NCI-H146 (cell line): Measurements from ENCODE around the gene CSN3.
"Not testable (repeated sequence)": the region's sequence is repeated elsewhere in the genome, so short reads cannot be mapped to it uniquely, and the experiment has no call there.

Source experiments
- DNase-seq: peaks from one replicate; lab custom pipeline; 2025; lab: John Stamatoyannopoulos, UW

CSN3 gene

GRCh38 chr4:70242297-70242696, at the start of gene CSN3:
Gene CSN3 (plus strand): TSS chr4:70242597. CDS start chr4:70244820, 2,223 bp downstream.
- DNase-seq, result not testable (repeated sequence)

- DNase-seq, result no peak
Measured at GRCh38 chr4:70192895-70193294, 49.5 kb upstream of the CSN3 start.

- DNase-seq, result no peak
Measured at GRCh38 chr4:70195425-70195824, 47.0 kb upstream of the CSN3 start, which contains the start of gene ODAM. Gene ODAM (plus strand): TSS chr4:70195725. CDS start chr4:70196544, 819 bp downstream.

- DNase-seq, result no peak
Measured at GRCh38 chr4:70196857-70197256, 45.5 kb upstream of the CSN3 start.

GRCh38 chr4:70197842-70198241, 44.6 kb upstream of the CSN3 start:
- no peak for DNase-seq

- no peak for DNase-seq
Measured at GRCh38 chr4:70203601-70204000, 38.8 kb upstream of the CSN3 start.

GRCh38 chr4:70212752-70213151, 29.6 kb upstream of the CSN3 start:
- DNase-seq, result not testable (repeated sequence)

- DNase-seq, result not testable (repeated sequence)
Measured at GRCh38 chr4:70216109-70216508, 26.3 kb upstream of the CSN3 start.

- DNase-seq, result not testable (repeated sequence)
Measured at GRCh38 chr4:70216550-70216949, 25.8 kb upstream of the CSN3 start.

- DNase-seq, result not testable (repeated sequence)
Measured at GRCh38 chr4:70221389-70221788, 21.0 kb upstream of the CSN3 start.

- DNase-seq, result not testable (repeated sequence)
Measured at GRCh38 chr4:70221818-70222217, 20.6 kb upstream of the CSN3 start.

- DNase-seq, result no peak
Measured at GRCh38 chr4:70225824-70226223, 16.6 kb upstream of the CSN3 start, which contains the start of gene FDCSP. Gene FDCSP (plus strand): TSS chr4:70226124. CDS start chr4:70231195, 5,071 bp downstream.

- no peak for DNase-seq
Measured at GRCh38 chr4:70236125-70236524, 6.3 kb upstream of the CSN3 start.

- no peak for DNase-seq
Measured at GRCh38 chr4:70239131-70239883, 3.1 kb upstream of the CSN3 start.

GRCh38 chr4:70239884-70240591, 2.4 kb upstream of the CSN3 start:
- DNase-seq, result no peak

GRCh38 chr4:70243091-70243490, 694 bp downstream of the CSN3 start:
- DNase-seq, result no peak

- no peak for DNase-seq
Measured at GRCh38 chr4:70251250-70251944, 9.0 kb downstream of the CSN3 start.

- DNase-seq, result no peak
Measured at GRCh38 chr4:70251945-70252277, 9.5 kb downstream of the CSN3 start.

- no peak for DNase-seq
Measured at GRCh38 chr4:70269674-70270073, 27.3 kb downstream of the CSN3 start.

- DNase-seq, result no peak
Measured at GRCh38 chr4:70277121-70277520, 34.7 kb downstream of the CSN3 start.

- DNase-seq, result no peak
Measured at GRCh38 chr4:70280567-70280966, 38.2 kb downstream of the CSN3 start.

GRCh38 chr4:70288651-70289050, 46.3 kb downstream of the CSN3 start:
- DNase-seq, result no peak

GRCh38 chr4:70291341-70291740, 48.9 kb downstream of the CSN3 start:
- no peak for DNase-seq
